Activated B cell treated with CpG ODN at 0.5 μM for 24 hours (primary cell): Measurements from ENCODE around the gene ATG4D. TPM values are rescaled to one million over a fixed set of nuclear protein-coding genes. Genes with fewer than 3 reads are reported as not detected.

Source experiments
- ATAC-seq: fragments of 200-7000 bp; cut with Tn5 transposase; one replicate; pipeline ENCODE4 v1.10.0; 2021; ENCODE audit warnings: low read depth, mild to moderate bottlenecking, moderate library complexity
- CTCF ChIA-PET: fragments of 350-600 bp; sonication (Branson Sonifier 250); formaldehyde crosslinking; loops from one replicate; lab custom pipeline; 2021; ENCODE audit warnings: antibody characterized with exemption; lab: Charles Lee
- POLR2A ChIA-PET: fragments of 350-600 bp; sonication (Branson Sonifier 250); formaldehyde crosslinking; loops from one replicate; lab custom pipeline; 2021; ENCODE audit warnings: antibody characterized with exemption; lab: Charles Lee
- DNase-seq: peaks from one replicate; pipeline ENCODE4 v3.0.0; 2022
- H3K27ac Mint-ChIP-seq: one replicate; pipeline ENCODE4 v1.8.0; 2020; ENCODE audit warnings: mixed read lengths
- H3K27me3 Mint-ChIP-seq: one replicate; pipeline ENCODE4 v1.8.0; 2021; ENCODE audit warnings: mixed read lengths
- H3K36me3 Mint-ChIP-seq: one replicate; pipeline ENCODE4 v1.8.0; 2021; ENCODE audit warnings: low read depth, mixed read lengths
- H3K4me1 Mint-ChIP-seq: one replicate; pipeline ENCODE4 v1.8.0; 2021; ENCODE audit warnings: mixed read lengths
- H3K4me3 Mint-ChIP-seq: one replicate; pipeline ENCODE4 v1.8.0; 2020; ENCODE audit warnings: mild to moderate bottlenecking, mixed read lengths
- H3K9me3 Mint-ChIP-seq: one replicate; pipeline ENCODE4 v1.8.0; 2020; ENCODE audit warnings: mixed read lengths
- intact Hi-C: fragments of 100-400 bp; cut with micrococcal nuclease; formaldehyde crosslinking; loops from one replicate; pipeline ENCODE4 v1.15.1; 2024
- total RNA-seq: library from RNA; stranded (reverse); gene quantifications from 2 replicates; pipeline ENCODE4 v1.2.3, GENCODE V29; 2022
- TF ChIP-seq, protein P1 (sequence below): fragments of 200-600 bp; IDR thresholded peaks from one replicate; pipeline ENCODE4 v1.8.0; 2022; ENCODE audit warnings: antibody characterized with exemption, mild to moderate bottlenecking

Gene ATG4D
- total RNA-seq, 1 donor from 2014 or later, result 39.1 TPM

GRCh38 chr19:10518444-10519361 lies 25.0 kb upstream of the ATG4D start:
- Mint-ChIP-seq H3K27ac (no peak overlapping the region), H3K27me3 (peaks cover 42% of the 10 kb centered on the region), H3K4me1 (peaks cover 27% of the 10 kb centered on the region), H3K4me3 (peak overlapping the region; percentile 28), H3K36me3 (no peaks in the 10 kb centered on the region), H3K9me3 (no peaks in the 10 kb centered on the region)
- ChIA-PET POLR2A (interaction anchor here (0.6 kb wide), 1 partner anchor 94 kb away, joined by 10 read pairs; no protein-coding TSS in a partner anchor), CTCF (no interaction called here)
- intact Hi-C loops, result no loop called here
- ATAC-seq (no peak), DNase-seq (no peak)
- TF ChIP-seq, protein P1, sequence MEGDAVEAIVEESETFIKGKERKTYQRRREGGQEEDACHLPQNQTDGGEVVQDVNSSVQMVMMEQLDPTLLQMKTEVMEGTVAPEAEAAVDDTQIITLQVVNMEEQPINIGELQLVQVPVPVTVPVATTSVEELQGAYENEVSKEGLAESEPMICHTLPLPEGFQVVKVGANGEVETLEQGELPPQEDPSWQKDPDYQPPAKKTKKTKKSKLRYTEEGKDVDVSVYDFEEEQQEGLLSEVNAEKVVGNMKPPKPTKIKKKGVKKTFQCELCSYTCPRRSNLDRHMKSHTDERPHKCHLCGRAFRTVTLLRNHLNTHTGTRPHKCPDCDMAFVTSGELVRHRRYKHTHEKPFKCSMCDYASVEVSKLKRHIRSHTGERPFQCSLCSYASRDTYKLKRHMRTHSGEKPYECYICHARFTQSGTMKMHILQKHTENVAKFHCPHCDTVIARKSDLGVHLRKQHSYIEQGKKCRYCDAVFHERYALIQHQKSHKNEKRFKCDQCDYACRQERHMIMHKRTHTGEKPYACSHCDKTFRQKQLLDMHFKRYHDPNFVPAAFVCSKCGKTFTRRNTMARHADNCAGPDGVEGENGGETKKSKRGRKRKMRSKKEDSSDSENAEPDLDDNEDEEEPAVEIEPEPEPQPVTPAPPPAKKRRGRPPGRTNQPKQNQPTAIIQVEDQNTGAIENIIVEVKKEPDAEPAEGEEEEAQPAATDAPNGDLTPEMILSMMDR, result no peak

DNA sequence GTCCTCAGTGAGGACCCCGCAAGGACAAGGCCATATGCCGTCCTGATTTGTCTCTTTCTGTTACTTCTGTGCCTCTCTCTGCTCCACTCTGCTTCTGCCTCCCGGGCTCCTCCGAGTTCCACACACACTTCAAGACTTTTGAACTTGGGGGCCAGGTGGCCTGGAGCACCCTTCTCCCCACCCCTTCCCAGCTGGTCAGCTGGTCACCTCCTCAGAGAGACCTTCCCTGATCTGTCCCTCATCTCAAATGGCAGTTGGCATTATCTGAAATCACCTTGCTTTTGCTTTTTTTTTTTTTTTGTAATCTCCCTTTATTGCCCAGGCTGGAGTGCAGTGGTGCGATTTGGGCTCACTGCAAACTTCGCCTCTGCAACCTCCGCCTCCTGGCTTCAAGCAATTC lies 24.3 kb upstream of the ATG4D start:
- Mint-ChIP-seq H3K4me1 (peaks cover 25% of the 10 kb centered on the region), H3K4me3 (peak overlapping the region; percentile 24), H3K9me3 (no peaks in the 10 kb centered on the region), H3K27ac (no peak overlapping the region), H3K36me3 (no peaks in the 10 kb centered on the region), H3K27me3 (peaks cover 40% of the 10 kb centered on the region)
- no peak for DNase-seq
- no peak for ATAC-seq
- TF ChIP-seq, protein P1, result no peak
- ChIA-PET POLR2A (no interaction called here), CTCF (no interaction called here)
- intact Hi-C loops, result no loop called here

DNA sequence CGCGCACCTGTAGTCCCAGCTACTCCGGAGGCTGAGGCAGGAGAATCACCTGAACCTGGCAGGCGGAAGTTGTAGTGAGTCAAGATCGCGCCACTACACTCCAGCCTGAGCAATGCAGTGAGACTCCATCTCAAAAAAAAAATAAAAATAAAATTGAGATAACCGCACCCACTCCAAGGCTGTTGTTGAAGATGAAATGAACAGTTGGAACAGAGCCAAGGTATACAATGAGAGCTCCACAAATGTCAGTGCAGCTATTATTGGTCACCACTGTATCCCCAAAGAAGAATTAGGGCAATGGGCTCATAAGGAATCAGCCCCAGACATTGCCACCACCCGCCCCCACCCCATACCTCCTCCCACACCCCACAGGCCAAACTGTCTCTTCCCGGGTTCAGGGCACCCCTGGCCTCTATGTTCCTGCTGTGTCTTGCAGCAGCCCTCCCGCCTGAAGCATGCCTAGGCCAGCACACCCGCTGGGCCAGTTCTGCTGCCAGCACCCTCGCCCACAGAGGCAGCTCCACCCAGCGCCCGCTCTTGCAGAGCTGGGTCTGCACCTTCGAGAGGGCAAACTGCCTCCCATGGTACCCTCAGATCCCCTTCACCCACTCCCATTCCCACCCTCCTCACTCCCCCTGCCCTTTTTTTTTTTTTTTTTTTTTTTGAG lies 22.9 kb upstream of the ATG4D start:
- H3K4me3 Mint-ChIP-seq, result no peak overlapping the region
- no peak overlapping the region for H3K27ac Mint-ChIP-seq
- DNase-seq, result no peak
- CTCF ChIA-PET, result no interaction called here
- peaks cover 32% of the 10 kb centered on the region for H3K27me3 Mint-ChIP-seq
- no peaks in the 10 kb centered on the region for H3K36me3 Mint-ChIP-seq
- POLR2A ChIA-PET, result interaction anchor here (0.6 kb wide), 1 partner anchor 262 kb away, joined by 3 read pairs; no protein-coding TSS in a partner anchor
- ATAC-seq, result no peak
- intact Hi-C loops, result no loop called here
- no peaks in the 10 kb centered on the region for H3K9me3 Mint-ChIP-seq
- TF ChIP-seq, protein P1, result no peak
- H3K4me1 Mint-ChIP-seq, result peaks cover 23% of the 10 kb centered on the region

GRCh38 chr19:10521461-10522171 lies 22.1 kb upstream of the ATG4D start:
- CTCF ChIA-PET, result interaction anchor here (0.7 kb wide), 1 partner anchor 1187 kb away, joined by 3 read pairs; no protein-coding TSS in a partner anchor
- ATAC-seq (no peak), DNase-seq (no peak)
- intact Hi-C loops, result no loop called here
- POLR2A ChIA-PET, result no interaction called here
- H3K27me3 Mint-ChIP-seq, result peaks cover 26% of the 10 kb centered on the region
- TF ChIP-seq, protein P1, result no peak
- H3K9me3 Mint-ChIP-seq, result no peaks in the 10 kb centered on the region
- no peak overlapping the region for H3K4me3 Mint-ChIP-seq
- H3K36me3 Mint-ChIP-seq, result no peaks in the 10 kb centered on the region
- H3K27ac Mint-ChIP-seq, result no peak overlapping the region
- H3K4me1 Mint-ChIP-seq, result peaks cover 21% of the 10 kb centered on the region
